HCT116 (cell line): ENCODE results near the gene WDFY2. TPM values are rescaled to one million over a fixed set of nuclear protein-coding genes. Genes with fewer than 3 reads are reported as not detected.

Source experiments
- ATAC-seq: fragments of 200-7000 bp; cut with Tn5 transposase; 2 replicates; pipeline ENCODE4 v1.9.1; 2020; ENCODE audit warnings: mild to moderate bottlenecking, moderate library complexity
- BruUV-seq: library from RNA; stranded (reverse); fragments of 400-500 nt; replicated peaks from 2 replicates; lab custom pipeline; 2021; lab: Mats Ljungman, UMichigan
- CTCF ChIA-PET: fragments of 300-600 bp; sonication (Branson Sonifier 250); formaldehyde crosslinking; loops from one replicate; lab custom pipeline; 2021; ENCODE audit warnings: antibody characterized with exemption; lab: Charles Lee
- POLR2A ChIA-PET: fragments of 300-600, 350-600 bp; sonication (Branson Sonifier 250); formaldehyde crosslinking; loops from one replicate; lab custom pipeline; 2021; ENCODE audit warnings: antibody characterized with exemption; lab: Charles Lee
- RAD21 ChIA-PET, 2 experiments: fragments of 300-600 bp; sonication (Branson Sonifier 250); formaldehyde crosslinking; loops; one replicate each; lab custom pipeline; 2023; ENCODE audit warnings: low total read pairs in 2 of 2; ENCODE audit not compliant: uncharacterized antibody in 2 of 2, unreplicated experiment in 2 of 2, low non-redundant PET in 1 of 2; lab: Charles Lee
- DNase-seq: peaks from one replicate; pipeline ENCODE4 v3.0.0-alpha.2; 2010; ENCODE audit warnings: low read depth, low spot score
- H2AFZ ChIP-seq: fragments of 200-600 bp; shearing (Covaris generic), sonication (generic); 2 replicates; pipeline ENCODE4 v1.6.1; 2017; ENCODE audit warnings: low read depth, mixed run types, mixed read lengths, antibody characterized with exemption, low read length; ENCODE audit not compliant: poor library complexity, severe bottlenecking
- H3K27ac ChIP-seq: 2 replicates; pipeline ENCODE4 v1.5.1; 2012; ENCODE audit warnings: low read depth, low read length
- H3K27me3 ChIP-seq: fragments of 200-600 bp; sonication (generic); 2 replicates; pipeline ENCODE4 v1.6.1; 2016; ENCODE audit warnings: mixed run types, low read length, mixed read lengths; ENCODE audit not compliant: insufficient read depth
- H3K36me3 ChIP-seq, 2 experiments: fragments of 200-500 bp in 1 of 2; fragments of 200-600 bp in 1 of 2; sonication (Bioruptor generic) in 1 of 2; sonication (generic) in 1 of 2; 2 replicates each; pipeline versions ENCODE4 v1.5.1 to v1.6.1; 2014 to 2016; ENCODE audit warnings: low read length in 2 of 2, inconsistent platforms in 1 of 2, mixed read lengths in 1 of 2, mixed run types in 1 of 2; ENCODE audit not compliant: insufficient read depth in 2 of 2, control insufficient read depth in 1 of 2
- H3K4me1 ChIP-seq, 2 experiments: fragments of 200-600 bp in 1 of 2; sonication (generic) in 1 of 2; 2 replicates each; pipeline versions ENCODE4 v1.5.1 to v1.6.1; 2012 to 2017; ENCODE audit warnings: low read length in 2 of 2, inconsistent platforms in 1 of 2, mild to moderate bottlenecking in 1 of 2, mixed read lengths in 1 of 2, mixed run types in 1 of 2, moderate library complexity in 1 of 2; ENCODE audit not compliant: insufficient read depth in 2 of 2, control insufficient read depth in 1 of 2
- H3K4me2 ChIP-seq: fragments of 200-600 bp; sonication (generic); 2 replicates; pipeline ENCODE4 v1.6.1; 2017; ENCODE audit warnings: mixed run types, low read length, mixed read lengths
- H3K4me3 ChIP-seq, 2 experiments: fragments of 200-600 bp in 1 of 2; sonication (generic) in 1 of 2; replicated peaks in 1 of 2; 2 replicates each; pipeline ENCODE4 v1.5.1; 2011 to 2016; ENCODE audit warnings: low read length in 2 of 2, control low read depth in 1 of 2, low read depth in 1 of 2, mild to moderate bottlenecking in 1 of 2, mixed read lengths in 1 of 2, mixed run types in 1 of 2
- H3K79me2 ChIP-seq: fragments of 200-600 bp; sonication (generic); 2 replicates; pipeline ENCODE4 v1.6.1; 2017; ENCODE audit warnings: mild to moderate bottlenecking, mixed run types, low read length, moderate library complexity, mixed read lengths; ENCODE audit not compliant: insufficient read depth
- H3K9ac ChIP-seq: fragments of 200-600 bp; sonication (generic); 2 replicates; pipeline ENCODE4 v1.6.1; 2016; ENCODE audit warnings: low read length, mixed read lengths
- H3K9me2 ChIP-seq: fragments of 200-600 bp; sonication (generic), shearing (Covaris generic); 2 replicates; pipeline ENCODE4 v1.6.1; 2017; ENCODE audit warnings: mixed run types, mild to moderate bottlenecking, moderate library complexity; ENCODE audit not compliant: insufficient read depth
- H3K9me3 ChIP-seq, 2 experiments: fragments of 200-500 bp in 1 of 2; fragments of 200-600 bp in 1 of 2; sonication (Bioruptor generic) in 1 of 2; sonication (generic) in 1 of 2; 2 replicates each; pipeline ENCODE4 v1.6.1; 2014 to 2017; ENCODE audit warnings: low read length in 2 of 2, mixed read lengths in 2 of 2, inconsistent platforms in 1 of 2, low read depth in 1 of 2, mild to moderate bottlenecking in 1 of 2, mixed run types in 1 of 2, moderate library complexity in 1 of 2; ENCODE audit not compliant: control insufficient read depth in 1 of 2, insufficient read depth in 1 of 2
- H4K20me1 ChIP-seq: fragments of 200-600 bp; sonication (generic), shearing (Covaris generic); 2 replicates; pipeline ENCODE4 v1.6.1; 2017; ENCODE audit warnings: mixed run types, mild to moderate bottlenecking, moderate library complexity; ENCODE audit not compliant: insufficient read depth
- CBX3 ChIP-seq: IDR thresholded peaks from 2 replicates; pipeline ENCODE4 v1.6.1; 2012; ENCODE audit warnings: low read depth
- CEBPB ChIP-seq: IDR thresholded peaks from 2 replicates; pipeline ENCODE4 v1.6.1; 2012; ENCODE audit warnings: low read depth
- CTCF ChIP-seq, 3 experiments: fragments of 200-600 bp in 1 of 3; sonication (generic) in 1 of 3; IDR thresholded peaks in 2 of 3; conservative IDR thresholded peaks in 1 of 3; 2 replicates each; pipeline ENCODE4 v1.5.1; 2012 to 2017; ENCODE audit warnings: low read depth in 2 of 3, low read length in 2 of 3, antibody characterized with exemption in 1 of 3, borderline replicate concordance in 1 of 3, control low read depth in 1 of 3, mild to moderate bottlenecking in 1 of 3, mixed read lengths in 1 of 3, mixed run types in 1 of 3, moderate library complexity in 1 of 3; ENCODE audit not compliant: insufficient read depth in 1 of 3
- EGR1 ChIP-seq: IDR thresholded peaks from 2 replicates; pipeline ENCODE4 v1.6.1; 2012; ENCODE audit warnings: low read depth
- ELF1 ChIP-seq: IDR thresholded peaks from 2 replicates; pipeline ENCODE4 v1.6.1; 2012; ENCODE audit warnings: low read depth, borderline replicate concordance
- EZH2 ChIP-seq: fragments of 200-600 bp; sonication (generic); IDR thresholded peaks from 2 replicates; pipeline ENCODE4 v1.6.1; 2017; ENCODE audit warnings: antibody characterized with exemption, mixed run types
- JUND ChIP-seq: IDR thresholded peaks from 2 replicates; pipeline ENCODE4 v1.6.1; 2012
- POLR2A ChIP-seq: IDR thresholded peaks from 2 replicates; pipeline ENCODE4 v1.7.0; 2011; ENCODE audit warnings: borderline replicate concordance; ENCODE audit not compliant: insufficient read depth, insufficient read length; ENCODE audit errors: extremely low read depth
- POLR2AphosphoS5 ChIP-seq: IDR thresholded peaks from 2 replicates; pipeline ENCODE4 v1.6.1; 2011; ENCODE audit warnings: mild to moderate bottlenecking, low read depth, low read length, moderate library complexity
- RAD21 ChIP-seq: IDR thresholded peaks from 2 replicates; pipeline ENCODE4 v1.6.1; 2012; ENCODE audit warnings: low read depth, mild to moderate bottlenecking
- REST ChIP-seq: IDR thresholded peaks from 2 replicates; pipeline ENCODE4 v1.6.1; 2012; ENCODE audit warnings: low read depth
- SIN3A ChIP-seq: IDR thresholded peaks from 2 replicates; pipeline ENCODE4 v1.6.1; 2012; ENCODE audit warnings: low read depth
- SP1 ChIP-seq: IDR thresholded peaks from 2 replicates; pipeline ENCODE4 v1.6.1; 2012; ENCODE audit warnings: low read depth
- SRF ChIP-seq: IDR thresholded peaks from 2 replicates; pipeline ENCODE4 v1.6.1; 2012; ENCODE audit warnings: low read depth
- TCF7L2 ChIP-seq: IDR thresholded peaks from 2 replicates; pipeline ENCODE4 v1.7.0; 2011; ENCODE audit warnings: borderline replicate concordance, inconsistent platforms; ENCODE audit not compliant: insufficient read depth, insufficient read length; ENCODE audit errors: extremely low read depth
- ZFX ChIP-seq: fragments of 450-650 bp; IDR thresholded peaks from 2 replicates; pipeline ENCODE4 v1.6.1; 2017
- ZNF274 ChIP-seq: fragments of 200-500 bp; sonication (Bioruptor generic); IDR thresholded peaks from 2 replicates; pipeline ENCODE4 v1.6.1; 2014; ENCODE audit warnings: mild to moderate bottlenecking, low read depth, low read length, inconsistent platforms
- intact Hi-C: fragments of 100-400 bp; cut with micrococcal nuclease; formaldehyde crosslinking; loops from 2 replicates; pipeline ENCODE4 v1.10.0; 2022
- total RNA-seq: library from RNA; stranded (reverse); gene quantifications from one replicate; pipeline ENCODE4 v1.2.1, GENCODE V29; 2021; ENCODE audit not compliant: unreplicated experiment

Gene WDFY2
- total RNA-seq, 1 experiment from 2014 or later, result 6.1 TPM

- H3K9ac ChIP-seq, result no peak overlapping the region
- peak; percentile 12 for DNase-seq
- BruUV-seq, result no TSS peak
- POLR2A ChIA-PET, result interaction anchor here (0.9 kb wide), 1 partner anchor 221 kb away, joined by 3 read pairs; no protein-coding TSS in a partner anchor
- peaks cover 0 to 6% of the 10 kb centered on the region in 2 experiments; a peak in 2 of 4 replicates for H3K4me1 ChIP-seq
- no peaks in the 10 kb centered on the region for H3K9me2 ChIP-seq
- TF ChIP-seq SP1, result peak; percentile 46; the same call in 1 of the 2 replicates
- no peak for TF ChIP-seq ELF1
- TF ChIP-seq SRF, result no peak
- TF ChIP-seq, all 23 proteins: peak for 1
- Histone ChIP-seq H3K27ac (no peak overlapping the region), H3K9me3 (no peaks in the 10 kb centered on the region), H3K4me2 (peak overlapping the region; percentile 19; the same call in 1 of the 2 replicates), H4K20me1 (peaks cover 4% of the 10 kb centered on the region; the same call in 1 of the 2 replicates), H2AFZ (no peak overlapping the region), H3K27me3 (no peaks in the 10 kb centered on the region), H3K36me3 (no peaks in the 10 kb centered on the region), H3K79me2 (no peaks in the 10 kb centered on the region), H3K4me3 (no peak overlapping the region)
- CTCF ChIA-PET, result no interaction called here
- intact Hi-C loops, result no loop called here
- ATAC-seq, result no peak
- RAD21 ChIA-PET, result no interaction called here
Measured at GRCh38 chr13:51674276-51674675, 90.0 kb downstream of the WDFY2 start.

- Histone ChIP-seq H3K9me3 (no peaks in the 10 kb centered on the region), H3K79me2 (no peaks in the 10 kb centered on the region), H4K20me1 (peaks cover 4% of the 10 kb centered on the region; the same call in 1 of the 2 replicates), H2AFZ (no peak overlapping the region), H3K27ac (no peak overlapping the region), H3K4me2 (no peak overlapping the region), H3K9ac (no peak overlapping the region), H3K9me2 (no peaks in the 10 kb centered on the region), H3K36me3 (no peaks in the 10 kb centered on the region), H3K27me3 (no peaks in the 10 kb centered on the region), H3K4me1 (peaks cover 0 to 6% of the 10 kb centered on the region in 2 experiments; a peak in 2 of 4 replicates), H3K4me3 (no peak overlapping the region)
- CTCF ChIA-PET, result no interaction called here
- no TSS peak for BruUV-seq
- RAD21 ChIA-PET, result no interaction called here
- POLR2A ChIA-PET, result interaction anchor here (0.9 kb wide), 1 partner anchor 222 kb away, joined by 3 read pairs; no protein-coding TSS in a partner anchor
- DNase-seq, result no peak
- ATAC-seq, result no peak
- intact Hi-C loops, result no loop called here
- no peak for TF ChIP-seq JUND
- TF ChIP-seq CBX3, result no peak
- TF ChIP-seq TCF7L2, result no peak
- no peak for TF ChIP-seq RAD21
- no peak for TF ChIP-seq POLR2A
- TF ChIP-seq ZFX, result no peak
- TF ChIP-seq ELF1, result no peak
- no peak for TF ChIP-seq REST
- no peak for TF ChIP-seq SIN3A
- no peak for TF ChIP-seq CEBPB
- no peak for TF ChIP-seq CTCF (IDR thresholded peaks at IDR 0.05 in 2 of 3, conservative IDR thresholded peaks at IDR 0.05 in 1 of 3; ENCODE audit: borderline replicate concordance in 1 of 3, insufficient read depth in 1 of 3, low read depth in 2 of 3, low read length in 2 of 3)
- TF ChIP-seq EZH2, result no peak
- no peak for TF ChIP-seq EGR1
- no peak for TF ChIP-seq POLR2AphosphoS5
- no peak for TF ChIP-seq ZNF274
Measured at GRCh38 chr13:51675385-51675784, 91.1 kb downstream of the WDFY2 start.
